BJ (cell line): ENCODE data around the gene CDH6. TPM values are rescaled to one million over a fixed set of nuclear protein-coding genes. Genes with fewer than 3 reads are reported as not detected.

ENCODE experiments used
- CTCF ChIA-PET: fragments of 350-600 bp; formaldehyde crosslinking; extraction: SDS; loops from one replicate; lab custom pipeline; 2021; ENCODE audit warnings: antibody characterized with exemption, inconsistent platforms; lab: Yijun Ruan, JAX
- POLR2A ChIA-PET: fragments of 300-600 bp; sonication (Branson Sonifier 250); formaldehyde crosslinking; extraction: SDS; loops from one replicate; lab custom pipeline; 2021; ENCODE audit warnings: antibody characterized with exemption; lab: Charles Lee
- DNase-seq: peaks from one replicate; pipeline ENCODE4 v3.0.0-alpha.2; 2011; ENCODE audit warnings: low read depth
- H3K27me3 ChIP-seq: 2 replicates; pipeline ENCODE4 v1.6.0; 2011; ENCODE audit warnings: low read length; ENCODE audit not compliant: control insufficient read depth, insufficient read depth
- H3K36me3 ChIP-seq: 2 replicates; pipeline ENCODE4 v1.5.1; 2011; ENCODE audit warnings: low read length; ENCODE audit not compliant: control insufficient read depth, insufficient read depth
- H3K4me3 ChIP-seq: 2 replicates; pipeline ENCODE4 v1.5.1; 2011; ENCODE audit warnings: low read depth, mild to moderate bottlenecking, control low read depth, low read length
- polyA plus RNA-seq: library from polyadenylated mRNA; depleted of rRNA; stranded (reverse); fragments of >200 nt; gene quantifications from 2 replicates; pipeline ENCODE4 v1.2.3, GENCODE V29; 2011
- TF ChIP-seq, protein P1 (sequence below): IDR thresholded peaks from 2 replicates; pipeline ENCODE4 v1.5.1; 2011; ENCODE audit warnings: low read depth, mild to moderate bottlenecking, control low read depth, inconsistent platforms, low read length, moderate library complexity; ENCODE audit not compliant: insufficient read depth

CDH6 gene
- polyA plus RNA-seq, 1 experiment = 2.9 TPM

DNA sequence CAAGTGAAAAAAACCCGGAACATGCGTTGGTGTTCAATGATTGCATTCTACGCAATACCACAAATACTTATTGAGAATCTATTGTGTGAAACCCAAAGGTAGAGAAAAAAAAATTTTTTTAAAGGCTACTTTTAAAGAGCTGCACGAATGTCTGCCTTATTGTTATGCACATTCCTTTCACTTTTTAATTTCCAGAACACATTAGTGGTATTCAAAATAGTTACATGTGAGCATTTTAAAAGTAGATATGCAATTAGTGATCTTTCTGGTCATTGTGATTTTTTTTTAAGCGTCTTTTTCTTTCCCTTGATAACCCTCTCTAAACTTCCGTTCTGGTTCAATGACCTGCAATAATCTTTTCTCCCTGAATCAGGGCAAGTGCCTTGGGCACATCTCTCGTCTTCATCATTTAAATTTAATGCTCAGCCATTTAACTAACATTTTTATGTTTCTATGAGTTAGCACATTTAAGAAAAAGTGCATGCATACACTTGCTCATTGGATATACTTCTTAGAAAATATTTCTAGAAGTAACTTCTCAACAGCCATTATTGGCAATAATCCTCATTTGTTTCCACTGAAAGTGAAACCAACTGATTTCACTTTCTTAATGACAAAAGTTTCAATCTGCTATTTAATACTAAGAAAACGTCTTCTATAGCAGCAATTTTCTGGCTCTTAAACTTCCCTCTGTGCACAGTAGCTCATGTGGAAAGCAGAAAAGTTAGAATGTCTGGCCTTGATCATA, 80.3 kb downstream of the CDH6 start:
- POLR2A ChIA-PET = no interaction called here
- CTCF ChIA-PET = no interaction called here
- TF ChIP-seq, protein P1, sequence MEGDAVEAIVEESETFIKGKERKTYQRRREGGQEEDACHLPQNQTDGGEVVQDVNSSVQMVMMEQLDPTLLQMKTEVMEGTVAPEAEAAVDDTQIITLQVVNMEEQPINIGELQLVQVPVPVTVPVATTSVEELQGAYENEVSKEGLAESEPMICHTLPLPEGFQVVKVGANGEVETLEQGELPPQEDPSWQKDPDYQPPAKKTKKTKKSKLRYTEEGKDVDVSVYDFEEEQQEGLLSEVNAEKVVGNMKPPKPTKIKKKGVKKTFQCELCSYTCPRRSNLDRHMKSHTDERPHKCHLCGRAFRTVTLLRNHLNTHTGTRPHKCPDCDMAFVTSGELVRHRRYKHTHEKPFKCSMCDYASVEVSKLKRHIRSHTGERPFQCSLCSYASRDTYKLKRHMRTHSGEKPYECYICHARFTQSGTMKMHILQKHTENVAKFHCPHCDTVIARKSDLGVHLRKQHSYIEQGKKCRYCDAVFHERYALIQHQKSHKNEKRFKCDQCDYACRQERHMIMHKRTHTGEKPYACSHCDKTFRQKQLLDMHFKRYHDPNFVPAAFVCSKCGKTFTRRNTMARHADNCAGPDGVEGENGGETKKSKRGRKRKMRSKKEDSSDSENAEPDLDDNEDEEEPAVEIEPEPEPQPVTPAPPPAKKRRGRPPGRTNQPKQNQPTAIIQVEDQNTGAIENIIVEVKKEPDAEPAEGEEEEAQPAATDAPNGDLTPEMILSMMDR = no peak
- Histone ChIP-seq H3K4me3 (peak overlapping the region; percentile 18), H3K36me3 (no peaks in the 10 kb centered on the region), H3K27me3 (no peaks in the 10 kb centered on the region)
- no peak for DNase-seq

DNA sequence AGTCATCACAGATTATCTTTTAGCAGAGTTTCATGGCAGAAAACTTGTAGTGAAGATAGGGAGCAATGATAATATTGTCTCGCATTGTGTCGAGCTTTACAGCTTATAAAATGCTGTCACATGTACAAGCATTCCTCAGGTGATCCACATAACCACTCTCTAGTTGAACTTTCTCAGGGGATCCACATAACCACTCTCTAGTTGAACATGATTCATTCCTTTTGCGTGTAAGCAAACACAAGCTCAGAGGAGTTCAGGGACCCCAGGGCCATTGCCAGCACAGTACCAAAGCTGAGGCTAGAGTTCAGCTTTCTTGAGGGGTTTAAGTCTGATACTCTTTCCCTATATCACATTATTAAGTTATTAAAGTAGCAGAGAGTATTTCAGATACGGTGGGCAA, 86.7 kb downstream of the CDH6 start:
- no peak overlapping the region for H3K4me3 ChIP-seq
- ChIA-PET POLR2A (no interaction called here), CTCF (interaction anchor here (0.6 to 1.4 kb wide), 2 partner anchors 10 to 150 kb away, joined by 3 to 4 read pairs; no protein-coding TSS in a partner anchor)
- no peak for DNase-seq
- TF ChIP-seq, protein P1 = no peak
- H3K36me3 ChIP-seq = no peaks in the 10 kb centered on the region
- H3K27me3 ChIP-seq = no peaks in the 10 kb centered on the region

DNA sequence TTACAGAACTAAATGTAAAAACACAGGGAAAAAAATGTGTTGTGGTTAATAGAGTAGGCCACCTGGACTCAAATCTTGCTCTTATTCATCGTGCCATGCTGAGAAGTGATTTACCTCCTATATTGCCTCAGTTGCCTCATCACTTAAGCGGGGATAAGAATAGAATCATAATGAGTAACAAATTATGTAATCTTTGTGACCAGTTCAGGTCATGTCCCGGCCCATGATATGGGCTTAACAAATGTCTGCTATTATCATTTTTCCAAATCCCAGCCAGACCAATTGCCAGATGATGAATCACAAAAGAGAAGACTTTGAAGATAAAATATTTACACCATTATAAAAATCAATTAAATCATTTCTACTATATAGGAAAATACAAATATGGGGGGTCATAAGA, 89.8 kb downstream of the CDH6 start:
- no peaks in the 10 kb centered on the region for H3K27me3 ChIP-seq
- DNase-seq = no peak
- no peak overlapping the region for H3K4me3 ChIP-seq
- TF ChIP-seq, protein P1 = no peak
- ChIA-PET CTCF (no interaction called here), POLR2A (no interaction called here)
- no peaks in the 10 kb centered on the region for H3K36me3 ChIP-seq

DNA sequence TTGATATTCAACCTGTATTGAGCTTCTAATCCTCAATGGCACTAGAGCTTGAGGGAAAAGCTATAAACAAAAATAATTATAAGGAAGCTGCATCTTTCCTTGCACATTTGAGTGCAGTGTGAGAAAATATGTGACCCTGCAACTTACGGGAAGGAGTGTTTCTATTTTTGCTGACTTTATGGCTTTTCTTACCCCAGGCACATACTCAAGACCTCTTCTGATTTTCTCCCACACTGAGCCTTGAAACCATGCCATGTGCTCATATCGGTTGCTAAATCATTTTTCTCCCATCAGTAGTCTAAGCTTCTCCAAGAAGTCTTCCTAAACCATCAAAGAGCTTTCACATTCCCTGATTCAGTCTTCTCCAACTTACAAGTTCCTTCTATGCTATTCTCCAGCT, 91.5 kb downstream of the CDH6 start:
- ChIA-PET POLR2A (no interaction called here), CTCF (interaction anchor here (0.7 to 1.6 kb wide), 3 partner anchors 15 to 53 kb away, joined by 3 to 6 read pairs (median 3); no protein-coding TSS in a partner anchor)
- no peak for DNase-seq
- H3K36me3 ChIP-seq = no peaks in the 10 kb centered on the region
- TF ChIP-seq, protein P1 = no peak
- no peaks in the 10 kb centered on the region for H3K27me3 ChIP-seq
- no peak overlapping the region for H3K4me3 ChIP-seq

DNA sequence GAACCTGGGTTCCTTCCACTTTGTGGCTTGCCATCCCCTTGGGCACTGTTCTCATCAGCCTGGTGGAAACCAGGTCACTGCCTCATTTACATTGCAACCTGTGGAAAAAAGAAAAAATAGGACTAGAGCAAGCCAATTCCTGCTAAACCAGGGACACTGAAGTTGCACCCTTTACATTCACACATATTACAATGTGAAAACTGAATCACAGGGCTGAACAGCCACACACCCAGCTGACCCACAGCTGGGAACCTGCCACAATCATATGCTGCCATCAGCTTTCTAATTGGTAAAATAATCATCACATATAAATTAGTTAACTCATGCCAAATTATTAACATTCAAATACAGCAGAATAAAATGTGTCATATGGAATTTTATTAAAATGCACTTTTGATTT, 94.5 kb downstream of the CDH6 start:
- Histone ChIP-seq H3K4me3 (no peak overlapping the region), H3K36me3 (no peaks in the 10 kb centered on the region), H3K27me3 (no peaks in the 10 kb centered on the region)
- POLR2A ChIA-PET = no interaction called here
- TF ChIP-seq, protein P1 = no peak
- no peak for DNase-seq
- CTCF ChIA-PET = interaction anchor here (1.1 to 2.1 kb wide), 2 partner anchors 17 to 144 kb away, joined by 3 to 6 read pairs; no protein-coding TSS in a partner anchor
